H9 (cell line): Measurements from ENCODE around the gene C7. TPM values are rescaled to one million over a fixed set of nuclear protein-coding genes. Genes with fewer than 3 reads are reported as not detected.

Source experiments
- DNase-seq: peaks from one replicate; pipeline ENCODE4 v3.0.0-alpha.2; 2017
- H2AFZ ChIP-seq: one replicate; pipeline ENCODE4 v1.6.1; 2013; ENCODE audit warnings: mild to moderate bottlenecking, low read length, control low read depth, moderate library complexity
- H2AK5ac ChIP-seq: 2 replicates; pipeline ENCODE4 v1.6.1; 2013; ENCODE audit warnings: low read length, control low read depth, mixed read lengths; ENCODE audit not compliant: insufficient read length
- H2BK120ac ChIP-seq: one replicate; pipeline ENCODE4 v1.6.1; 2013; ENCODE audit warnings: low read depth, mild to moderate bottlenecking, low read length, control low read depth, inconsistent platforms; ENCODE audit not compliant: poor library complexity, severe bottlenecking
- H2BK12ac ChIP-seq: 2 replicates; pipeline ENCODE4 v1.6.1; 2013; ENCODE audit warnings: low read length, control low read depth, mixed read lengths, low read depth; ENCODE audit not compliant: insufficient read length
- H2BK15ac ChIP-seq: 2 replicates; pipeline ENCODE4 v1.6.1; 2013; ENCODE audit warnings: low read depth, low read length, control low read depth
- H2BK20ac ChIP-seq: one replicate; pipeline ENCODE4 v1.6.1; 2013; ENCODE audit warnings: low read depth, mild to moderate bottlenecking, low read length, control low read depth, inconsistent platforms; ENCODE audit not compliant: poor library complexity, severe bottlenecking
- H2BK5ac ChIP-seq: 2 replicates; pipeline ENCODE4 v1.6.1; 2013; ENCODE audit warnings: low read length, control low read depth, mixed read lengths; ENCODE audit not compliant: insufficient read length
- H3K14ac ChIP-seq: 2 replicates; pipeline ENCODE4 v1.6.1; 2013; ENCODE audit warnings: low read length, control low read depth; ENCODE audit not compliant: insufficient read depth
- H3K18ac ChIP-seq: 2 replicates; pipeline ENCODE4 v1.6.1; 2013; ENCODE audit warnings: low read depth, mild to moderate bottlenecking, mixed read lengths, low read length, control low read depth; ENCODE audit not compliant: insufficient read length
- H3K23ac ChIP-seq: 2 replicates; pipeline ENCODE4 v1.6.1; 2013; ENCODE audit warnings: low read length, control low read depth, mixed read lengths, low read depth; ENCODE audit not compliant: insufficient read length
- H3K23me2 ChIP-seq: 2 replicates; pipeline ENCODE4 v1.6.1; 2013; ENCODE audit warnings: low read depth, mild to moderate bottlenecking, mixed read lengths, low read length, control low read depth; ENCODE audit not compliant: insufficient read length, poor library complexity, severe bottlenecking
- H3K27ac ChIP-seq: 2 replicates; pipeline ENCODE4 v1.5.1; 2013; ENCODE audit warnings: low read length, control low read depth, mixed read lengths, low read depth; ENCODE audit not compliant: insufficient read length
- H3K27me3 ChIP-seq: 2 replicates; pipeline ENCODE4 v1.6.1; 2013; ENCODE audit warnings: low read length, control low read depth, inconsistent platforms; ENCODE audit not compliant: insufficient read depth
- H3K4ac ChIP-seq: 2 replicates; pipeline ENCODE4 v1.6.1; 2013; ENCODE audit warnings: low read depth, mild to moderate bottlenecking, control low read depth, inconsistent platforms, low read length, moderate library complexity
- H3K4me1 ChIP-seq: 2 replicates; pipeline ENCODE4 v1.6.1; 2013; ENCODE audit warnings: low read length, control low read depth, inconsistent platforms; ENCODE audit not compliant: insufficient read depth
- H3K4me2 ChIP-seq: 2 replicates; pipeline ENCODE4 v1.6.1; 2013; ENCODE audit warnings: low read length, control low read depth, mixed read lengths; ENCODE audit not compliant: insufficient read length, insufficient read depth
- H3K56ac ChIP-seq: 2 replicates; pipeline ENCODE4 v1.6.1; 2013; ENCODE audit warnings: low read depth, mild to moderate bottlenecking, mixed read lengths, low read length, control low read depth; ENCODE audit not compliant: insufficient read length
- H3K79me1 ChIP-seq: 2 replicates; pipeline ENCODE4 v1.6.1; 2013; ENCODE audit warnings: low read depth, mild to moderate bottlenecking, moderate library complexity, low read length, control low read depth, inconsistent platforms; ENCODE audit not compliant: insufficient read depth, poor library complexity, severe bottlenecking
- H3K79me2 ChIP-seq: 2 replicates; pipeline ENCODE4 v1.6.1; 2013; ENCODE audit warnings: low read length, control low read depth, inconsistent platforms; ENCODE audit not compliant: insufficient read depth
- H3K9ac ChIP-seq: 2 replicates; pipeline ENCODE4 v1.6.1; 2013; ENCODE audit warnings: low read length, control low read depth, mixed read lengths; ENCODE audit not compliant: insufficient read length; ENCODE audit errors: extremely low read depth
- H3K9me3 ChIP-seq: one replicate; pipeline ENCODE4 v1.6.1; 2013; ENCODE audit warnings: low read depth, low read length, inconsistent platforms; ENCODE audit not compliant: control insufficient read depth
- H3T11ph ChIP-seq: one replicate; pipeline ENCODE4 v1.6.1; 2013; ENCODE audit warnings: mild to moderate bottlenecking, low read length, control low read depth, inconsistent platforms
- H4K20me1 ChIP-seq: one replicate; pipeline ENCODE4 v1.6.1; 2013; ENCODE audit not compliant: control insufficient read depth, insufficient read length, insufficient read depth
- H4K5ac ChIP-seq: 2 replicates; pipeline ENCODE4 v1.6.1; 2013; ENCODE audit warnings: low read depth, mild to moderate bottlenecking, mixed read lengths, low read length, control low read depth; ENCODE audit not compliant: insufficient read length
- H4K8ac ChIP-seq: replicated peaks from 2 replicates; pipeline ENCODE4 v1.6.1; 2013; ENCODE audit warnings: low read length, control low read depth, mixed read lengths, low read depth; ENCODE audit not compliant: insufficient read length
- H4K91ac ChIP-seq: 2 replicates; pipeline ENCODE4 v1.6.1; 2013; ENCODE audit warnings: low read depth, mild to moderate bottlenecking, moderate library complexity, mixed read lengths, low read length, control low read depth; ENCODE audit not compliant: insufficient read length
- H3K27ac Mint-ChIP-seq, 3 experiments: 2 replicates in 2 of 3; 3 replicates in 1 of 3; pipeline ENCODE4 v1.8.0; 2020 to 2021; ENCODE audit warnings: mixed read lengths in 3 of 3, mild to moderate bottlenecking in 1 of 3, moderate library complexity in 1 of 3
- H3K27me3 Mint-ChIP-seq: 2 replicates; pipeline ENCODE4 v1.8.0; 2021; ENCODE audit warnings: low read depth, mild to moderate bottlenecking, moderate library complexity, mixed read lengths
- H3K36me3 Mint-ChIP-seq, 3 experiments: 2 replicates in 2 of 3; 3 replicates in 1 of 3; pipeline ENCODE4 v1.8.0; 2020 to 2021; ENCODE audit warnings: low read depth in 3 of 3, mixed read lengths in 3 of 3; ENCODE audit not compliant: insufficient read depth in 1 of 3
- H3K4me1 Mint-ChIP-seq, 2 experiments: 2 replicates each; pipeline ENCODE4 v1.8.0; 2020; ENCODE audit warnings: mixed read lengths in 2 of 2
- H3K4me3 Mint-ChIP-seq, 2 experiments: 2 replicates in 1 of 2; 3 replicates in 1 of 2; pipeline ENCODE4 v1.8.0; 2020 to 2021; ENCODE audit warnings: mild to moderate bottlenecking in 2 of 2, mixed read lengths in 2 of 2, moderate library complexity in 1 of 2
- H3K9me3 Mint-ChIP-seq, 2 experiments: 2 replicates in 1 of 2; 3 replicates in 1 of 2; pipeline ENCODE4 v1.8.0; 2020; ENCODE audit warnings: mild to moderate bottlenecking in 2 of 2, mixed read lengths in 2 of 2, moderate library complexity in 1 of 2
- CTCF ChIP-seq: fragments of 200-600 bp; sonication (generic); conservative IDR thresholded peaks from 3 replicates; pipeline ENCODE4 v1.8.0; 2021; ENCODE audit warnings: antibody characterized with exemption, mild to moderate bottlenecking
- WGBS: extraction: QIAGEN DNeasy Blood & Tissue Kit; methylation state at CpG from one replicate; pipeline ENCODE4 v1.1.7; 2013; ENCODE audit warnings: missing lambda C conversion rate, low lambda C conversion rate, mixed read lengths; ENCODE audit not compliant: insufficient read length; ENCODE audit errors: extremely low coverage; 5-methylcytosine and 5-hydroxymethylcytosine counted together
- total RNA-seq: library from RNA; stranded (reverse); gene quantifications from 2 replicates; pipeline ENCODE4 v1.2.1, GENCODE V29; 2021

The C7 gene
- total RNA-seq, 1 experiment from 2014 or later = 0.52 TPM

- no peak overlapping the region for H2BK120ac ChIP-seq
- no peak overlapping the region for H2AK5ac ChIP-seq
- no peak overlapping the region; a peak in 1 of 7 replicates for H3K27ac Mint-ChIP-seq
- no peak overlapping the region for H3K9ac ChIP-seq
- H2BK20ac ChIP-seq = no peak overlapping the region
- H3T11ph ChIP-seq = no peak overlapping the region
- no peak for TF ChIP-seq CTCF
- no peaks in the 10 kb centered on the region for H3K79me1 ChIP-seq
- no peak overlapping the region for H4K8ac ChIP-seq
- no peak overlapping the region for H3K4ac ChIP-seq
- H2BK12ac ChIP-seq = no peak overlapping the region
- no peak overlapping the region for H4K5ac ChIP-seq
- H3K9me3 Mint-ChIP-seq = no peaks in the 10 kb centered on the region
- no peaks in the 10 kb centered on the region for H3K27me3 Mint-ChIP-seq
- no peak overlapping the region for H3K18ac ChIP-seq
- no peak overlapping the region for H2BK15ac ChIP-seq
- WGBS = no CpG with 5 or more reads among the region's 3 CpGs
- H4K20me1 ChIP-seq = no peaks in the 10 kb centered on the region
- no peaks in the 10 kb centered on the region for H3K23me2 ChIP-seq
- H3K14ac ChIP-seq = no peak overlapping the region
- H3K79me2 ChIP-seq = no peaks in the 10 kb centered on the region
- H3K56ac ChIP-seq = no peak overlapping the region
- H3K36me3 Mint-ChIP-seq = no peaks in the 10 kb centered on the region
- no peak overlapping the region for H3K23ac ChIP-seq
- no peak overlapping the region for H2BK5ac ChIP-seq
- H3K27me3 ChIP-seq = no peaks in the 10 kb centered on the region
- no peaks in the 10 kb centered on the region; the same call in 1 of the 2 replicates for H3K4me1 ChIP-seq
- H3K27ac ChIP-seq = no peak overlapping the region
- no peak overlapping the region for H2AFZ ChIP-seq
- H3K4me2 ChIP-seq = no peak overlapping the region
- no peak overlapping the region; a peak in 1 of 5 replicates for H3K4me3 Mint-ChIP-seq
- DNase-seq = no peak
- H3K4me1 Mint-ChIP-seq = peaks cover 6 to 8% of the 10 kb centered on the region in 2 experiments
- no peaks in the 10 kb centered on the region for H3K9me3 ChIP-seq
- H4K91ac ChIP-seq = no peak overlapping the region
Observed at GRCh38 chr5:40976836-40977235, 67.5 kb downstream of the C7 start.
